CD4-positive, alpha-beta T cell treated with Interleukin-2 at 100 ng/mL for 4 hours (primary cell): ENCODE results near the gene IGSF9B.
A peak's percentile ranks its signal among the peaks of the same experiment; 100 is the strongest.

Experiments
- DNase-seq: peaks from one replicate; pipeline ENCODE4 v3.0.0-alpha.2; 2020; ENCODE audit warnings: low spot score

Gene IGSF9B

GRCh38 chr11:133938166-133938565 lies 18.6 kb downstream of the IGSF9B start:
- no peak for DNase-seq

GRCh38 chr11:133937468-133937867 lies 19.3 kb downstream of the IGSF9B start:
- no peak for DNase-seq

GRCh38 chr11:133937015-133937414 lies 19.8 kb downstream of the IGSF9B start:
- no peak for DNase-seq

- DNase-seq, result no peak
Measured at GRCh38 chr11:133936592-133936991, 20.2 kb downstream of the IGSF9B start.

- DNase-seq, result no peak
Measured at GRCh38 chr11:133936136-133936535, 20.6 kb downstream of the IGSF9B start.

GRCh38 chr11:133935551-133935910 lies 21.2 kb downstream of the IGSF9B start:
- DNase-seq, result no peak

GRCh38 chr11:133934599-133935550 lies 21.9 kb downstream of the IGSF9B start:
- no peak for DNase-seq

GRCh38 chr11:133934096-133934495 lies 22.7 kb downstream of the IGSF9B start:
- DNase-seq, result no peak

- DNase-seq, result no peak
Measured at GRCh38 chr11:133931449-133932060, 25.2 kb downstream of the IGSF9B start.

GRCh38 chr11:133930767-133931448 lies 25.9 kb downstream of the IGSF9B start:
- no peak for DNase-seq

- DNase-seq, result no peak
Measured at GRCh38 chr11:133930053-133930766, 26.6 kb downstream of the IGSF9B start.

GRCh38 chr11:133929401-133930052 lies 27.2 kb downstream of the IGSF9B start:
- no peak for DNase-seq

GRCh38 chr11:133928628-133929059 lies 28.1 kb downstream of the IGSF9B start:
- peak; percentile 65 for DNase-seq

GRCh38 chr11:133927690-133928627 lies 28.8 kb downstream of the IGSF9B start:
- DNase-seq, result peak; percentile 69

- DNase-seq, result no peak
Measured at GRCh38 chr11:133926466-133927246, 30.1 kb downstream of the IGSF9B start.

GRCh38 chr11:133925756-133926155 lies 31.0 kb downstream of the IGSF9B start:
- no peak for DNase-seq

GRCh38 chr11:133924661-133925060 lies 32.1 kb downstream of the IGSF9B start:
- DNase-seq, result no peak

- no peak for DNase-seq
Measured at GRCh38 chr11:133922078-133922870, 34.5 kb downstream of the IGSF9B start.

- DNase-seq, result no peak
Measured at GRCh38 chr11:133921513-133921912, 35.3 kb downstream of the IGSF9B start.
